GM04503 (cell line): ENCODE data around the gene GNAS.

Experiments used
- DNase-seq: peaks from one replicate; pipeline ENCODE4 v3.0.0-alpha.2; 2012; ENCODE audit warnings: low read depth

The GNAS gene

DNA sequence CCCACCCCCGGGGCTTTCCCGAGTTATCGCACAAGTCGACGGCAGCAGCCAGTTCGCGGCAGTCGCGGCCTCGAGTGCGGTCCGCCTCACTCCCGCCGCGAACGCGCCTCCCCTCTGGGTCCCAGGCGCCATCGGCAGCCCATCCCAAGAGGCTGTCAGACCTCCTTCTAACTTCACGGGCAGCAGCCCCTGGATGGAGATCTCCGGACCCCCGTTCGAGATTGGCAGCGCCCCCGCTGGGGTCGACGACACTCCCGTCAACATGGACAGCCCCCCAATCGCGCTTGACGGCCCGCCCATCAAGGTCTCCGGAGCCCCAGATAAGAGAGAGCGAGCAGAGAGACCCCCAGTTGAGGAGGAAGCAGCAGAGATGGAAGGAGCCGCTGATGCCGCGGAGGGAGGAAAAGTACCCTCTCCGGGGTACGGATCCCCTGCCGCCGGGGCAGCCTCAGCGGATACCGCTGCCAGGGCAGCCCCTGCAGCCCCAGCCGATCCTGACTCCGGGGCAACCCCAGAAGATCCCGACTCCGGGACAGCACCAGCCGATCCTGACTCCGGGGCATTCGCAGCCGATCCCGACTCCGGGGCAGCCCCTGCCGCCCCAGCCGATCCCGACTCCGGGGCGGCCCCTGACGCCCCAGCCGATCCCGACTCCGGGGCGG lies 1.6 kb downstream of the GNAS start:
- DNase-seq: no peak

DNA sequence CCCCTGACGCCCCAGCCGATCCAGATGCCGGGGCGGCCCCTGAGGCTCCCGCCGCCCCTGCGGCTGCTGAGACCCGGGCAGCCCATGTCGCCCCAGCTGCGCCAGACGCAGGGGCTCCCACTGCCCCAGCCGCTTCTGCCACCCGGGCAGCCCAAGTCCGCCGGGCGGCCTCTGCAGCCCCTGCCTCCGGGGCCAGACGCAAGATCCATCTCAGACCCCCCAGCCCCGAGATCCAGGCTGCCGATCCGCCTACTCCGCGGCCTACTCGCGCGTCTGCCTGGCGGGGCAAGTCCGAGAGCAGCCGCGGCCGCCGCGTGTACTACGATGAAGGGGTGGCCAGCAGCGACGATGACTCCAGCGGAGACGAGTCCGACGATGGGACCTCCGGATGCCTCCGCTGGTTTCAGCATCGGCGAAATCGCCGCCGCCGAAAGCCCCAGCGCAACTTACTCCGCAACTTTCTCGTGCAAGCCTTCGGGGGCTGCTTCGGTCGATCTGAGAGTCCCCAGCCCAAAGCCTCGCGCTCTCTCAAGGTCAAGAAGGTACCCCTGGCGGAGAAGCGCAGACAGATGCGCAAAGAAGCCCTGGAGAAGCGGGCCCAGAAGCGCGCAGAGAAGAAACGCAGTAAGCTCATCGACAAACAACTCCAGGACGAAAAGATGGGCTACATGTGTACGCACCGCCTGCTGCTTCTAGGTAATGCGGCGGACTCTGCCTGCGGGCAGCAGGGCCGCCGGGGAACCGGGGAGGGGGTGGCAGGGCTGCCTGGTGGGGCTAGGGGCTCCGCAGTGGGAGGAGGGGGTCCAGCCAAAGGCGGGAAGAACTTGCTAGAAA lies 2.3 kb downstream of the GNAS start:
- no peak for DNase-seq

GRCh38 chr20:58855506-58856389 lies 3.2 kb downstream of the GNAS start:
- DNase-seq: no peak

- DNase-seq: no peak
Observed at GRCh38 chr20:58863044-58863790, 10.7 kb downstream of the GNAS start.

DNA sequence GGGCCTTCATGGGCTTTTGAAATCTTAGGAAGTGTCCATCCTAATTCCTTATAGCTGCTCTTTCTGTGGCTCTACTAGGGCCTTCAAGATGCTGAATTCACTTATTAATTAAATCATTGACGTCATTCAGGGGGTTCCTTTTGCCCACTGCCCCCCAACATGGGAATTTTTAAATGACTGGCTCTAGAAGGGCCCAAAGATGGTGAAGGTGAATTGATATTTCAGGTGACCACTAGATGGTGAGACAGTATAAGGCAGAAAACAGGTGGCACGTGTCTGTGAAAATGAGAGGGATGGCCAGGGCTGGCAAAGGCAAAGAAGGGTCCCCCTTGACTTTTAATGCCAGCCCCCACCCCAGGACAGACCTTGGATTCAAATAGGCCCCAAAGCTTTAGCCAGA lies 11.8 kb downstream of the GNAS start:
- no peak for DNase-seq

DNA sequence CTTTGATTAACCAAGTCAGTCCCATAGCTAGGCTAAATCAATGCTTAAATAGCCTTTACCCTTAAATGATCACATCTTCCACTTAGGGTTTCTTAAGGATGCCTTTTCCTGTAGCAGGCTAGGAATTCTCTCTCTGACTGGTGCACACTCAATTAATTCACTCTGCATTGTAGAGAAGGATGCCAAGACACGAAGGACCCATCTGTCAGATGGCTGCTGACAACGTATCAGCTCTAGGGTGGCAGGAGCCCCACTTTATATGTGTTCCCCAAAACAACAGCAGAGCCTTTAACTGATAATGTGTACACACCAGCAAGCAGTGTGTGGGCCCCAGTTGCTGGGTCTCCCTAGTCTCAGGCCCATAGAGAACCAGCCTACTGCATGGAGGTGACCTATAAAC lies 13.3 kb downstream of the GNAS start:
- DNase-seq: no peak

DNA sequence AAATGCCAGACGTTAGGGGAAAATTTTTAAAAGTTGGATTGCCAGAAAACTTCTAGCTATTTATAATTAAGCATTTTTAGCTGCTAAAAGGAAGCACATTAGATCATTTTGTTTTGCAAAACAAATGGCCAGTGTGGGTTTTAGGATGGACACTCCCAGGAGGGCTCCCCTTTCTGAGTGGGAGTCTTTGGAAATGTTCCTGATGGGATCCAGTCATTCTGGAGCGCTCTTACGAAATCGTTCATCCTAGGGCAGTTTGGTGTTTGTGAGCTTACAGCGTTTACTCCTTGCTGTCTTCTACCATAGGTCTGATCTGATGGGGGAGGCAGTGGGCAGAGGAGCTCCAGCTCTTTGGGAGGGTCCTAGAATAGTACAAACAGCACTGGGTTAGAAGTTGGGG lies 14.7 kb downstream of the GNAS start:
- no peak for DNase-seq

DNA sequence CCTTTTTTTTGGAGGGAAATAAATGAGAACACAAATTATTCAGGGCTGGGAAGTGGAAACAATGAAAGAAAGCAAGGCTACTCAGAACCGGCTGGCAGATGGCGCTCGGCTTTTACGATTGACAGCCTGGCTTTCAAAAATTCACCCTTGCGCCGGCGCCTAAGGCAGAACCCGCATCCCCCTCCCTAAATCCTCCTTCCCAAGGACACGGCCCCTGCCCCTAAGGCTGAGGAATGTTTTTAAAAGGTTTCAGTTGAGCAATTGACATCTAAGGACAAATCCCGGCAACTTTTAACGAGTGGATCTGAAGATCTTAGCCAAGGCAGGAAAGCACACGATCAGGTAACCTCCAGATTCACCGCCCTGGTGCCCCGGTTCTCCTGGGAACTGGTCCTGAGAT lies 16.3 kb downstream of the GNAS start:
- no peak for DNase-seq

DNA sequence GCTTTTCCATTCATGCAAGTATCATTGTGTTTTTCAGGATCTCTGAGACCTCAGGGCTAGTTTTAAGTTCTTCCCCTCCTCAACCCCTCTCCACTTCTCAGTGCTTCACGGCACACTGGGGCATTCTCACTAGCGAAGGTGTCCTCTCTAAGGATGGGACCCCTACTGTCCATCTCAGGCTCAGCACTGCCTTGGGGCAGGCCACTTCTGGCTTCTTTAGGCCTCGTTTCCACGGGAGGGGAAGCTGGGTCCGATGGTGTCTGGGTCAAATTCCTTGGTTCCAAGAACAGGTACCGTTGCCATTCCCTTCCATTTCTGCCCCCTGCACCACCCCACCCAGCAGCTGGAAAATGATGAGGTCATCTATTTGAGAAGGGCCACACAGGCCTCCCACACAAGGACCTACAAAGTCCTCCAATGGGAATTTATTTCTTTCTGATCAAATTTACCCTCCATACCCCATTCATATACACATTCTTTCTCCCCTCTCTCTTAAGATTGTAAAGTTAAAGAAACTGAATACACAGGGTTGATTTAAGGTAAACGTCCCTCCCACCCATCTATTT lies 17.2 kb downstream of the GNAS start:
- no peak for DNase-seq

DNA sequence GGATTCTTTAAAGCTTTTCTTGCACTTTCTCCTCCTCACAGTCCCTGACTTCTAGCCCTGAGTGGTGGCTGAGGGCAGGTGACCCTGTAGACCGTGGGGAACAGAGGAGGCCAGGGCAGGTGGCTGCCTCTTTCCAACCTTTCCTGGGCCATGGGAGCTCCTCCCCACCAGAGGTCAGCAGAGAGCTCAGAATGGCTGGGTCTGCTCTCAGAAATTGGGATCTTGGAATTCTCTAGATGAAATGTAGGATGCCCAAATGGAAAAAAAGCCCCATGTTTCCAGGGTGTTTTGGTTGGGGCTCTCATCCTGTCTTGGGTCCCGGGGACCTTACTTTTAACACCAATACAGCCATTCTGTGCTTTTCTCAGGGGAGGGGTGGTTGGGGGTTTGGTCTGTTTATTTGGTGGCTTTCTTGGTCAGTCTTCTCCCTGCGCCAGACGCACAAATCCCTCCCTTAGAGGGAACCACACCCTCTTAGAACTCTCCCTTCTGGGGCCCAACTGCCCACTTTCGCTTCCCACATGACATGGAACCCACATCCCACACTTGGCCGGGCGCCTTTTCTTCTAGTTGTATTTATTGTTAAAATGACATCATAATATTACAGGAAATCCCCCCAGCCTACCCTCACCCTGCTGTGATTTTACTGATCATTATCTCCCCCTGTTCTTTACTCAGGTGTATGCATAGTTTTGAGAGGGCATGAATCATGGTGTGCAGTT lies 17.9 kb downstream of the GNAS start:
- DNase-seq: no peak

GRCh38 chr20:58871533-58872102 lies 19.1 kb downstream of the GNAS start:
- no peak for DNase-seq

DNA sequence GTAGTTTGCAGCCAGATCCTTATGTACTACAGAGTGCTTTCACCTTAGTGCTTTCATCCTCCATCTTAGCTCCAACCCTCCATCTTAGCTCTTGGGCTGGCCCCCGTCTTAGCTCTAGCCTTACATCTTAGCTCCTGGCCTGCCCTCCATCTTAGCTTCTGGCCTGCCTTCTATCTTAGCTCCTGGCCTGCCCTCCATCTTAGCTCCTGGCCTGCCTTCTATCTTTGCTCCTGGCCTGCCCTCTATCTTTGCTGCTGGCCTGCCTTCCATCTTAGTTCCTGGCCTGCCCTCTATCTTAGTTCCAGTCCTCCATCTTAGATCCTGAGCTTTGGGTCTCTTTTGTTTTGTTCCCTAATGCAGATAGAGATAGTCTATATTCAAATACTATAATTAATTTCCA lies 22.0 kb downstream of the GNAS start:
- DNase-seq: no peak

DNA sequence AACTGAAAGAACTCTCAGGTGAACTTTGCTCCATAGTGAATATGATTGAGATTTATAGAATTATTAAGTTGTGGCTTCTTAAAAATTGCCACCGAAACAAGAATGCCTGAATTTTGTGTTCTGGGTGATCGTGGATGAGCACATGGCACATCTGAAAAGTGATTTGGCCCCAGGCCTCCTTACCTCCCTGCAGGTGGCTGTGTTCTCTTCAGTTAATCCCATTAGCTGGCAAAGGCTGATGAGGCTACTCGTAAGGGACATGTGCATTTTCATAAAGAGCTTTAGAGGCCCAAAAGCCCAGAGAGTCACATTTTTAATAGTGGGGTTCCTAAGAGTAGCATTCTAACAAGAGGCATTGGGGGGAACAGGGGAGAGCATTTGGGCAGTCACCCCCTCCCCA lies 22.6 kb downstream of the GNAS start:
- DNase-seq: no peak

- no peak for DNase-seq
Observed at GRCh38 chr20:58875541-58876134, 23.1 kb downstream of the GNAS start.

DNA sequence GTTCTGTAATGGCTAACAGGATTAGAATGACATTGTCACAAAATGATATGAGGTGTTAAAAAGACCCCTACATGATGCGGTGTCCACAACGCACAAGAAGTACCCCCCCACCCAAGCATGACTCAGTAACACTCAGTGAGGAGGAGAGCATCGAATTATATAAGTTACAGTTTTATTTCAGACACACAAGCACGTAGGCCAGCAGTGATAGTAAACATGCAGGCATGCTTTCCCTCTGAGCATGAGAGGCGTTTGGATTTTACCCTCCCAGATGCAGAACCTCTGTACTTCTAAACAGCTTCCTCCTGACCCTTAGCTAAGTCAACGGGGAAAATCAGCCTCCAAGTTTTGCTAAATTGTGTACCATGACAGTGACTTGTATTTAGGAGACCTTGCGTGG lies 23.9 kb downstream of the GNAS start:
- no peak for DNase-seq

- DNase-seq: no peak
Observed at GRCh38 chr20:58877050-58877975, 24.8 kb downstream of the GNAS start.

GRCh38 chr20:58877976-58878360 lies 25.5 kb downstream of the GNAS start:
- DNase-seq: no peak

- no peak for DNase-seq
Observed at GRCh38 chr20:58878399-58878798, 25.9 kb downstream of the GNAS start.

DNA sequence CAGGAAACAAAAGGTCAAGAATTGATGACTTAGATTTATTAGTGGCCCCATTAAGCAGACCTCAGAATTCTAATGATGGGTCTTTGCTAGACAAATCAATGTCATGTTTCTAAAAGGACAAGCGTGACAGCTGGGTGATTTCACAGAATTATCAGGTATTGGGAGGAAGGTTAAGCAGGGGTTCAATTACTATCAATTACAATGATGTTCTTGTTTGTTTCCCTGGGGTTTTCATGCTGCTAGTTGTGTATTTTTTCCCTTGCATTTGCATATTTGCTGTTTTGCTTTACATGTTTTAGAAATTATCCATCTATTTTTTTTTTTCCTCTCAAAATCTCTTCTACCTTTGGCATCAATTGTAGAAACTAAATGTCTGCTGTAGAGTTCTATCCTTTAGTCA lies 27.9 kb downstream of the GNAS start:
- no peak for DNase-seq
